HK-2 (cell line): ENCODE data around the gene TP53TG3E.
"Not testable (repeated sequence)": the region's sequence is repeated elsewhere in the genome, so short reads cannot be mapped to it uniquely, and the experiment has no call there.

Experiments used
- DNase-seq: peaks from one replicate; pipeline ENCODE4 v3.0.0-alpha.2; 2018; ENCODE audit not compliant: unreplicated experiment

The TP53TG3E gene, protein sequence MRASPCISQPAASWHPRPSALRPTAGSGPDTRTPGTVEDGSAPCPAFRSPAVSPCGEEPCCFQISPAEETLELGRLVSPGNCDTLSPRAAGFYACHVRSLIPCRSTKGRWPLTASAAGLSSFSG

DNA sequence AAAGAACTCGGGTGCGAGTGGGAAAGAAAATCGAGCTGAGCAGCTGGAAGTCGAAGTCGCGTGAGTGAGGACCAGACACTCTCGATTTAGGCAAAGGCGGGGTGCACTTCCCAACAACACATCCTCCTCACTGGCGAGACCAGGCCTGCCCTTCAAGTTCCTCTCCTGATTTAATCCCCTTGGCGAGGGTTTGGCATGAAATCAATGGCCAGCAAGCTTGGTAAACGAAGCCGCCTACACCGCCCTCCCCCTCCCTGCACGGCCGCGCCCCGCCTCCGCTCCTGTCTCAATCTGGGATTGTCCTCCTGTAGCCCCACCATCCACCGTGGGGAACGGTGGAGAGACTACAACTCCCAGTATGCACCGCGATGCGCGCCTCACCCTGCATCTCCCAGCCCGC lies at the start of gene TP53TG3E:
TSS of gene TP53TG3E (plus strand) at position 301 of the 400 bp plus-strand sequence. CDS start at position 369, 68 bp downstream.
- not testable (repeated sequence) for DNase-seq

DNA sequence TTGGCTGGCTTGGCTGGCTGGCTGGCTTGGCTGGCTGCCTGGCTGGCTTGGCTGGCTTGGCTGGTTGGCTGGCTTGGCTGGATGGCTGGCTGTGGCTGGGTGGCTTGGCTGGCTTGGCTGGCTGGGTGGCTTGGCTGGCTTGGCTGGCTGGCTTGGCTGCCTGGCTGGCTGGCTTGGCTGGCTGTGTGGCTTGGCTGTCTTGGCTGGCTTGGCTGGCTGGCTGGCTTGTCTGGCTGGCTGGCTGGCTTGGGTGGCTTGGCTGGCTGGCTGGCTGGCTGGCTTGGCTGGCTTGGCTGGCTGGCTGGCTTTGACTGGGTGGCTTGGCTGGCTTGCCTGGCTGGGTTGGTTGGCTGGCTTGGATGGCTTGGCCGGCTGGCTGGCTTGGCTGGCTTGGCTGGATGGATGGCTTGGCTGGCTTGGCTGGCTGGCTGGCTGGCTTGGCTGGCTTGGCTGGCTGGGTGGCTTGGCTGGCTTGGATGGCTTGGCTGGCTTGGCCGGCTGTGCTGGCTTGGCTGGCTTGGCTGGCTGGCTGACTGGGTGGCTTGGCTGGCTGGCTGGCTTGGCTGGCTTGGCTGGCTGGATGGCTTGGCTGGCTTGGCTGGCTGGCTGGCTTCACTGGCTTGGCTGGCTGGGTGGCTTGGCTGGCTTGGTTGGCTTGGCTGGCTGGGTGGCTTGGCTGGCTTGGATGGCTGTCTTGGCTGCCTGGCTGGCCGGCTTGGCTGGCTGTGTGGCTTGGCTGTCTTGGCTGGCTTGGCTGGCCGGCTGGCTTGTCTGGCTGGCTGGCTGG lies 32.3 kb downstream of the TP53TG3E start:
- DNase-seq, result peak; percentile 11

DNA sequence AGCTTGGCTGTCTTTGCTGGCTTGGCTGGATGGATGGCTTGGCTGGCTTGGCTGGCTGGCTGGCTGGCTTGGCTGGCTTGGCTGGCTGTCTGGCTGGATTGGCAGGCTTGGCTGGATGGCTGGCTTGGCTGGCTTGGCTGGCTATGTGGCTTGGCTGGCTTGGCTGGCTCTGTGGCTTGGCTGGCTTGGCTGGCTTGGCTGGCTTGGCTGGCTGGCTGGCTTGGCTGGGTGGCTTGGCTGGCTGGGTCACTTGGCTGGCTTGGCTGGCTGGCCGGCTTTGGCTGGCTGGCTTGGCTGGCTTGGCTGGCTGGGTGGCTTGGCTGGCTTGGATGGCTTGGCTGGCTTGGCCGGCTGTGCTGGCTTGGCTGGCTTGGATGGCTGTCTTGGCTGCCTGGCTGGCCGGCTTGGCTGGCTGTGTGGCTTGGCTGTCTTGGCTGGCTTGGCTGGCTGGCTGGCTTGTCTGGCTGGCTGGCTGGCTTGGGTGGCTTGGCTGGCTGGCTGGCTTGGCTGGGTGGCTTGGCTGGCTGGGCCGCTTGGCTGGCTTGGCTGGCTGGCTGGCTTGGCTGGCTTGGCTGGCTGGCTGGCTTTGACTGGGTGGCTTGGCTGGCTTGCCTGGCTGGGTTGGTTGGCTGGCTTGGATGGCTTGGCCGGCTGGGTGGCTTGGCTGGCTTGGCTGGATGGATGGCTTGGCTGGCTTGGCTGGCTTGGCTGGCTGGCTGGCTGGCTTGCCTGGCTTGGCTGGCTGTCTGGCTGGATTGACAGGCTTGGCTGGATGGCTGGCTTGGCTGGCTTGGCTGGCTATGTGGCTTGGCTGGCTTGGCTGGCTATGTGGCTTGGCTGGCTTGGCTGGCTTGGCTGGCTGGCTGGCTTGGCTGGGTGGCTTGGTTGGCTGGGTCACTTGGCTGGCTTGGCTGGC lies 33.8 kb downstream of the TP53TG3E start:
- DNase-seq, result peak; percentile 7

DNA sequence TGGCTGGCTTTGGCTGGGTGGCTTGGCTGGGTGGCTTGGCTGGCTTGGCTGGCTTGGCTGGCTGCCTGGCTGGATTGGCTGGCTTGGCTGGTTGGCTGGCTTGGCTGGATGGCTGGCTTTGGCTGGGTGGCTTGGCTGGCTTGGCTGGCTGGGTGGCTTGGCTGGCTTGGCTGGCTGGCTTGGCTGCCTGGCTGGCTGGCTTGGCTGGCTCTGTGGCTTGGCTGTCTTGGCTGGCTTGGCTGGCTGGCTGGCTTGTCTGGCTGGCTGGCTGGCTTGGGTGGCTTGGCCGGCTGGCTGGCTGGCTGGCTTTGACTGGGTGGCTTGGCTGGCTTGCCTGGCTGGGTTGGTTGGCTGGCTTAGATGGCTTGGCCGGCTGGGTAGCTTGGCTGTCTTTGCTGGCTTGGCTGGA lies 34.4 kb downstream of the TP53TG3E start:
- not testable (repeated sequence) for DNase-seq

DNA sequence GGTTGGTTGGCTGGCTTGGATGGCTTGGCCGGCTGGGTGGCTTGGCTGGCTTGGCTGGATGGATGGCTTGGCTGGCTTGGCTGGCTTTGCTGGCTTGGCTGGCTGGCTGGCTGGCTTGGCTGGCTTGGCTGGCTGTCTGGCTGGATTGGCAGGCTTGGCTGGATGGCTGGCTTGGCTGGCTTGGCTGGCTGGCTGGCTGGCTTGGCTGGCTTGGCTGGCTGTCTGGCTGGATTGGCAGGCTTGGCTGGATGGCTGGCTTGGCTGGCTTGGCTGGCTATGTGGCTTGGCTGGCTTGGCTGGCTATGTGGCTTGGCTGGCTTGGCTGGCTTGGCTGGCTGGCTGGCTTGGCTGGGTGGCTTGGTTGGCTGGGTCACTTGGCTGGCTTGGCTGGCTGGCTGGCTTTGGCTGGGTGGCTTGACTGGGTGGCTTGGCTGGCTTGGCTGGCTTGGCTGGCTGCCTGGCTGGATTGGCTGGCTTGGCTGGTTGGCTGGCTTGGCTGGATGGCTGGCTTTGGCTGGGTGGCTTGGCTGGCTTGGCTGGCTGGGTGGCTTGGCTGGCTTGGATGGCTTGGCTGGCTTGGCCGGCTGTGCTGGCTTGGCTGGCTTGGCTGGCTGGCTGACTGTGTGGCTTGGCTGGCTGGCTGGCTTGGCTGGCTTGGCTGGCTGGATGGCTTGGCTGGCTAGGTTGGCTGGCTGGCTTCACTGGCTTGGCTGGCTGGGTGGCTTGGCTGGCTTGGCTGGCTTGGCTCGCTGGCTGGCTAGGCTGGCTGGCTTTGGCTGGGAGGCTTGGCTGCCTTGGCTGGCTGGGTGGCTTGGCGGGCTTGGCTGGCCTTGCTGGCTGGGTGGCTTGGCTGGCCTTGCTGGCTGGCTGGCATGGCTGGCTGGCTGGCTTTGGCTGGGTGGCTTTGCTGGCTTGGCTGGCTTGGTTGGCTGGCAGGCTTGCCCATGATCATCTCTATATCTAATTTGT lies 35.3 kb downstream of the TP53TG3E start:
- peak; percentile 3 for DNase-seq
